GM12878 (cell line): ENCODE measurements around the gene NDOR1. TPM values are rescaled to one million over a fixed set of nuclear protein-coding genes. Genes with fewer than 3 reads are reported as not detected.

Experiments used
- CBX3 ChIP-seq: fragments of 200-600 bp; sonication (generic); IDR thresholded peaks from 2 replicates; pipeline ENCODE4 v1.6.1; 2016; ENCODE audit warnings: low read depth, borderline replicate concordance
- EGR1 ChIP-seq, 2 experiments: IDR thresholded peaks; 1 replicate in 1 of 2; 2 replicates in 1 of 2; pipeline ENCODE4 v1.6.1; 2011 to 2012; ENCODE audit warnings: low read depth in 2 of 2, low read length in 2 of 2, borderline replicate concordance in 1 of 2, mild to moderate bottlenecking in 1 of 2, moderate library complexity in 1 of 2
- MYC ChIP-seq: IDR thresholded peaks from 2 replicates; pipeline ENCODE4 v1.6.1; 2011; ENCODE audit warnings: mild to moderate bottlenecking, low read length, moderate library complexity, inconsistent platforms; ENCODE audit not compliant: insufficient read depth, insufficient replicate concordance, insufficient read length, severe bottlenecking
- NR2C1 ChIP-seq: fragments of 450-650 bp; IDR thresholded peaks from 2 replicates; pipeline ENCODE4 v1.6.1; 2017; ENCODE audit warnings: antibody characterized with exemption, mild to moderate bottlenecking, moderate library complexity
- RAD51 ChIP-seq: fragments of 450-650 bp; IDR thresholded peaks from 2 replicates; pipeline ENCODE4 v1.6.1; 2016; ENCODE audit warnings: moderate library complexity, mild to moderate bottlenecking, inconsistent platforms
- RCOR1 ChIP-seq: conservative IDR thresholded peaks from 2 replicates; pipeline ENCODE4 v1.6.1; 2012; ENCODE audit warnings: low read depth, low read length, improper control_type of control experiment
- RELA ChIP-seq: fragments of 450-650 bp; IDR thresholded peaks from 2 replicates; pipeline ENCODE4 v1.8.0; 2014; ENCODE audit warnings: borderline replicate concordance; ENCODE audit not compliant: partially characterized antibody
- SPI1 ChIP-seq: IDR thresholded peaks from 2 replicates; pipeline ENCODE4 v1.6.1; 2011; ENCODE audit warnings: low read depth, mild to moderate bottlenecking, low read length, moderate library complexity, borderline replicate concordance; ENCODE audit not compliant: insufficient read depth
- TARDBP ChIP-seq: IDR thresholded peaks from 2 replicates; pipeline ENCODE4 v1.6.1; 2016; ENCODE audit warnings: borderline replicate concordance
- TBL1XR1 ChIP-seq: IDR thresholded peaks from 2 replicates; pipeline ENCODE4 v1.6.1; 2012; ENCODE audit warnings: low read depth, low read length, improper control_type of control experiment
- TCF12 ChIP-seq: IDR thresholded peaks from 2 replicates; pipeline ENCODE4 v1.6.1; 2011; ENCODE audit warnings: low read depth, mild to moderate bottlenecking, low read length
- YY1 ChIP-seq: IDR thresholded peaks from 2 replicates; pipeline ENCODE4 v1.6.1; 2011; ENCODE audit warnings: low read depth, mild to moderate bottlenecking, low read length
- ZNF207 ChIP-seq: fragments of 450-650 bp; IDR thresholded peaks from 2 replicates; pipeline ENCODE4 v1.6.1; 2014; ENCODE audit warnings: antibody characterized with exemption, mild to moderate bottlenecking, borderline replicate concordance
- polyA plus RNA-seq, 11 experiments: library from polyadenylated mRNA; depleted of rRNA in 4 of 11; unstranded in 6 of 11; stranded (reverse) in 5 of 11; fragments of >200 nt; fragmentation: Nextera tagmentation in 4 of 11; fragmentation: Illumina TruSeq in 1 of 11; extraction: Ambion mirVana in 4 of 11; extraction: Trizol in 1 of 11; gene quantifications; 1 replicate in 1 of 11; 2 replicates in 10 of 11; pipeline versions ENCODE4 v1.2.1 to v1.2.3, GENCODE V29; 2011 to 2016; ENCODE audit warnings: inconsistent platforms in 2 of 11, missing spikeins in 2 of 11, low read depth in 1 of 11
- total RNA-seq, 4 experiments: library from RNA; depleted of rRNA in 3 of 4; stranded (reverse); fragments of >200 nt in 3 of 4; fragmentation: Illumina TruSeq in 1 of 4; extraction: Trizol in 1 of 4; gene quantifications; 2 replicates each; pipeline versions ENCODE4 v1.2.1 to v1.2.3, GENCODE V29; 2013 to 2021
- TF ChIP-seq, protein P1 (sequence below): fragments of 450-650 bp; IDR thresholded peaks from 2 replicates; pipeline ENCODE4 v1.6.1; 2017; ENCODE audit warnings: mild to moderate bottlenecking, moderate library complexity
- TF ChIP-seq, protein P2 (sequence below): fragments of 450-650 bp; IDR thresholded peaks from 2 replicates; pipeline ENCODE4 v1.6.1; 2016; ENCODE audit warnings: mild to moderate bottlenecking, moderate library complexity, borderline replicate concordance
- TF ChIP-seq, protein P3 (sequence below): fragments of 450-650 bp; IDR thresholded peaks from 2 replicates; pipeline ENCODE4 v1.6.1; 2017; ENCODE audit warnings: antibody characterized with exemption, mild to moderate bottlenecking, moderate library complexity

Gene NDOR1
- total and polyA plus RNA-seq, 10 of the 15 experiments (the other 5 are each of a cell fraction or from before 2014, with no cell fraction given) = 0.04 to 32.9 (median 11.1) TPM

DNA sequence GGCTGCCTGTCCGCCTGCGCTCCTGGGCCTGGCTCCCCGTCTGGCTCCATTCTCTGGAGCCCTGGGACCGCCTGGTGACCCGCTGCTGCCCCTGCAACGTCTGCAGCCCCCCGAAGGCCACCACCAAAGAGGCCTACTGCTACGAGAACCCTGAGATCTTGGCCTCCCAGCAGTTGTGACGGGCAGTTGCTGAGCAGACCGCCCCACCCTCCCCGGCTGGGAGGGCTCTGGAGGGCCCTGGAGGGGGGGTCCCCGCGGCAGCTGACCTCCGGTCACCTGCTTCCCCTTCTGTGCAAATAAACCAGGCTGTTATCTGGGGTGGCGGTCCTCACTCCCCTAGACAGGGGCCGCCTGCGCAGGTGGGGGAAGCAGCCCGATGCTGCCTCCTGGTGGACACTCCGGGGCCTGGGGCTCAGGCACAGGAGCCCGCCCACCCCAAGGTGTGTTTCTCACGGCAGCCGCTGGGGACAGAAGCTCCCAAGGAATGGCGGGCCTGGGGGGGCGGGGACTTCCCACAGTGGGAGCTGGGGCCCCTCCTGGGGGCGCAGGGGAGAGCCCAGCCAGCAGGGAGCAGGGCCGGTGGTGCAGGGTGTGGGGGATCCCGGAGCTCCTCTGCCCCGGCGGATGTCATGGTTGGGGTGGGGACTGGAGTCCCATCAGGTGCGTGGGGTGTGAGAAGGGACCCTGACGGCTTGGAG is 30.9 kb downstream of the NDOR1 start (continued):
- TF ChIP-seq TBL1XR1 = peak; percentile 18; the same call in 1 of the 2 replicates
- TF ChIP-seq RCOR1 = no peak
- peak; percentile 95 for TF ChIP-seq YY1
- no peak; the same call in 1 of the 2 replicates for TF ChIP-seq NR2C1
- TF ChIP-seq RELA = peak; percentile 93
- TF ChIP-seq, protein P1, sequence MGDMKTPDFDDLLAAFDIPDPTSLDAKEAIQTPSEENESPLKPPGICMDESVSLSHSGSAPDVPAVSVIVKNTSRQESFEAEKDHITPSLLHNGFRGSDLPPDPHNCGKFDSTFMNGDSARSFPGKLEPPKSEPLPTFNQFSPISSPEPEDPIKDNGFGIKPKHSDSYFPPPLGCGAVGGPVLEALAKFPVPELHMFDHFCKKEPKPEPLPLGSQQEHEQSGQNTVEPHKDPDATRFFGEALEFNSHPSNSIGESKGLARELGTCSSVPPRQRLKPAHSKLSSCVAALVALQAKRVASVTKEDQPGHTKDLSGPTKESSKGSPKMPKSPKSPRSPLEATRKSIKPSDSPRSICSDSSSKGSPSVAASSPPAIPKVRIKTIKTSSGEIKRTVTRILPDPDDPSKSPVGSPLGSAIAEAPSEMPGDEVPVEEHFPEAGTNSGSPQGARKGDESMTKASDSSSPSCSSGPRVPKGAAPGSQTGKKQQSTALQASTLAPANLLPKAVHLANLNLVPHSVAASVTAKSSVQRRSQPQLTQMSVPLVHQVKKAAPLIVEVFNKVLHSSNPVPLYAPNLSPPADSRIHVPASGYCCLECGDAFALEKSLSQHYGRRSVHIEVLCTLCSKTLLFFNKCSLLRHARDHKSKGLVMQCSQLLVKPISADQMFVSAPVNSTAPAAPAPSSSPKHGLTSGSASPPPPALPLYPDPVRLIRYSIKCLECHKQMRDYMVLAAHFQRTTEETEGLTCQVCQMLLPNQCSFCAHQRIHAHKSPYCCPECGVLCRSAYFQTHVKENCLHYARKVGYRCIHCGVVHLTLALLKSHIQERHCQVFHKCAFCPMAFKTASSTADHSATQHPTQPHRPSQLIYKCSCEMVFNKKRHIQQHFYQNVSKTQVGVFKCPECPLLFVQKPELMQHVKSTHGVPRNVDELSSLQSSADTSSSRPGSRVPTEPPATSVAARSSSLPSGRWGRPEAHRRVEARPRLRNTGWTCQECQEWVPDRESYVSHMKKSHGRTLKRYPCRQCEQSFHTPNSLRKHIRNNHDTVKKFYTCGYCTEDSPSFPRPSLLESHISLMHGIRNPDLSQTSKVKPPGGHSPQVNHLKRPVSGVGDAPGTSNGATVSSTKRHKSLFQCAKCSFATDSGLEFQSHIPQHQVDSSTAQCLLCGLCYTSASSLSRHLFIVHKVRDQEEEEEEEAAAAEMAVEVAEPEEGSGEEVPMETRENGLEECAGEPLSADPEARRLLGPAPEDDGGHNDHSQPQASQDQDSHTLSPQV = peak; percentile 95
- TF ChIP-seq, protein P2, sequence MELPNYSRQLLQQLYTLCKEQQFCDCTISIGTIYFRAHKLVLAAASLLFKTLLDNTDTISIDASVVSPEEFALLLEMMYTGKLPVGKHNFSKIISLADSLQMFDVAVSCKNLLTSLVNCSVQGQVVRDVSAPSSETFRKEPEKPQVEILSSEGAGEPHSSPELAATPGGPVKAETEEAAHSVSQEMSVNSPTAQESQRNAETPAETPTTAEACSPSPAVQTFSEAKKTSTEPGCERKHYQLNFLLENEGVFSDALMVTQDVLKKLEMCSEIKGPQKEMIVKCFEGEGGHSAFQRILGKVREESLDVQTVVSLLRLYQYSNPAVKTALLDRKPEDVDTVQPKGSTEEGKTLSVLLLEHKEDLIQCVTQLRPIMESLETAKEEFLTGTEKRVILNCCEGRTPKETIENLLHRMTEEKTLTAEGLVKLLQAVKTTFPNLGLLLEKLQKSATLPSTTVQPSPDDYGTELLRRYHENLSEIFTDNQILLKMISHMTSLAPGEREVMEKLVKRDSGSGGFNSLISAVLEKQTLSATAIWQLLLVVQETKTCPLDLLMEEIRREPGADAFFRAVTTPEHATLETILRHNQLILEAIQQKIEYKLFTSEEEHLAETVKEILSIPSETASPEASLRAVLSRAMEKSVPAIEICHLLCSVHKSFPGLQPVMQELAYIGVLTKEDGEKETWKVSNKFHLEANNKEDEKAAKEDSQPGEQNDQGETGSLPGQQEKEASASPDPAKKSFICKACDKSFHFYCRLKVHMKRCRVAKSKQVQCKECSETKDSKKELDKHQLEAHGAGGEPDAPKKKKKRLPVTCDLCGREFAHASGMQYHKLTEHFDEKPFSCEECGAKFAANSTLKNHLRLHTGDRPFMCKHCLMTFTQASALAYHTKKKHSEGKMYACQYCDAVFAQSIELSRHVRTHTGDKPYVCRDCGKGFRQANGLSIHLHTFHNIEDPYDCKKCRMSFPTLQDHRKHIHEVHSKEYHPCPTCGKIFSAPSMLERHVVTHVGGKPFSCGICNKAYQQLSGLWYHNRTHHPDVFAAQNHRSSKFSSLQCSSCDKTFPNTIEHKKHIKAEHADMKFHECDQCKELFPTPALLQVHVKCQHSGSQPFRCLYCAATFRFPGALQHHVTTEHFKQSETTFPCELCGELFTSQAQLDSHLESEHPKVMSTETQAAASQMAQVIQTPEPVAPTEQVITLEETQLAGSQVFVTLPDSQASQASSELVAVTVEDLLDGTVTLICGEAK = no peak
- peak; percentile 55; the same call in 1 of the 2 replicates for TF ChIP-seq ZNF207
- TF ChIP-seq TCF12 = peak; percentile 67
- TF ChIP-seq MYC = no peak
- TF ChIP-seq, protein P3, sequence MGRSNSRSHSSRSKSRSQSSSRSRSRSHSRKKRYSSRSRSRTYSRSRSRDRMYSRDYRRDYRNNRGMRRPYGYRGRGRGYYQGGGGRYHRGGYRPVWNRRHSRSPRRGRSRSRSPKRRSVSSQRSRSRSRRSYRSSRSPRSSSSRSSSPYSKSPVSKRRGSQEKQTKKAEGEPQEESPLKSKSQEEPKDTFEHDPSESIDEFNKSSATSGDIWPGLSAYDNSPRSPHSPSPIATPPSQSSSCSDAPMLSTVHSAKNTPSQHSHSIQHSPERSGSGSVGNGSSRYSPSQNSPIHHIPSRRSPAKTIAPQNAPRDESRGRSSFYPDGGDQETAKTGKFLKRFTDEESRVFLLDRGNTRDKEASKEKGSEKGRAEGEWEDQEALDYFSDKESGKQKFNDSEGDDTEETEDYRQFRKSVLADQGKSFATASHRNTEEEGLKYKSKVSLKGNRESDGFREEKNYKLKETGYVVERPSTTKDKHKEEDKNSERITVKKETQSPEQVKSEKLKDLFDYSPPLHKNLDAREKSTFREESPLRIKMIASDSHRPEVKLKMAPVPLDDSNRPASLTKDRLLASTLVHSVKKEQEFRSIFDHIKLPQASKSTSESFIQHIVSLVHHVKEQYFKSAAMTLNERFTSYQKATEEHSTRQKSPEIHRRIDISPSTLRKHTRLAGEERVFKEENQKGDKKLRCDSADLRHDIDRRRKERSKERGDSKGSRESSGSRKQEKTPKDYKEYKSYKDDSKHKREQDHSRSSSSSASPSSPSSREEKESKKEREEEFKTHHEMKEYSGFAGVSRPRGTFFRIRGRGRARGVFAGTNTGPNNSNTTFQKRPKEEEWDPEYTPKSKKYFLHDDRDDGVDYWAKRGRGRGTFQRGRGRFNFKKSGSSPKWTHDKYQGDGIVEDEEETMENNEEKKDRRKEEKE = no peak
- TF ChIP-seq CBX3 = no peak
- TF ChIP-seq TARDBP = 0 out of 2 replicates have a peak, but pooled peaks have one; percentile 24
- TF ChIP-seq SPI1 = no peak
- peak in 1 of 2 experiments; percentile 84; a peak in 2 of 3 replicates for TF ChIP-seq EGR1 (IDR thresholded peaks at IDR 0.05; ENCODE audit: borderline replicate concordance in 1 of 2, low read depth in 2 of 2, low read length in 2 of 2)
- TF ChIP-seq RAD51 = peak; percentile 64
